ENCODE measurements around the gene SCG5.

SCG5 gene

DNA sequence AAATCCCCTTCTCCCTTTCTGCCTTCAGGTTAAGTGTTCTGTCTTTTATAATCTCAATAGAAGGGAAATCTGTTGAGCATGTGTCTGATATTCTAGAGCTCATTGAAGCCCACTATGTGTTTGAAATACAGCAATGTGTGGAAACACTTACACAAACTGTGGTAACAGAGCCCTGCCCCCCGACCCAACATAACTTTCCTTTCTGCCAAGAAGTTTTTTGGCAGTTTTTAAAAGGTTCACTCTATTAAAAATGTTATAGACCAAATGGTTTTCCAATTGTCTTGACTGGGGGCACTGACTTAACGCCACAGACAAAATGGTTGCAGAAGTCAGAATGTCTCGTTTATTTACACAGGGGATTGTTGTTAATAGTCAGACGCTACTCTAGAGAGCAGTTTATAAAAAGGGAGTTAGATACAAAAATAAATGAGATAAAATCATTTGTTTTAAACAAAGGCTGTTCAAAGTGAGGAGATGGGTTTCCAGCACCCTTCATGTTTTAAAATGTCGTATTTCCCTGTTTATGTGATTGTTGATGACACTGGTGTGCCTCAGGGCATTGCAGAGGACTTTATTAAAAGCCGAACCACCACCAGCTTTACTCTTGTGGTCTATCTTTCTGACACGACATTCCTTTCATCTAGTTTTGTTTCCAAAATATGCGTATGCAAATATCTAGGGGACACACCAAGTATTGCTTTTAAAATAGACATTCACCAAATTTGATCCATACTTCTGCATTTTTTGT is 49.6 kb downstream of the SCG5 start:
- Mint-ChIP-seq H3K27ac (no peak overlapping the region), H3K36me3 (ENCODE audit: low read depth) (no peaks in the 10 kb centered on the region), H3K9me3 (no peaks in the 10 kb centered on the region), H3K4me3 (no peak overlapping the region), H3K4me1 (ENCODE audit: low read depth) (no peaks in the 10 kb centered on the region), H3K27me3 (ENCODE audit: low read depth) (no peaks in the 10 kb centered on the region)
- no peak for DNase-seq (ENCODE audit: low spot score)

DNA sequence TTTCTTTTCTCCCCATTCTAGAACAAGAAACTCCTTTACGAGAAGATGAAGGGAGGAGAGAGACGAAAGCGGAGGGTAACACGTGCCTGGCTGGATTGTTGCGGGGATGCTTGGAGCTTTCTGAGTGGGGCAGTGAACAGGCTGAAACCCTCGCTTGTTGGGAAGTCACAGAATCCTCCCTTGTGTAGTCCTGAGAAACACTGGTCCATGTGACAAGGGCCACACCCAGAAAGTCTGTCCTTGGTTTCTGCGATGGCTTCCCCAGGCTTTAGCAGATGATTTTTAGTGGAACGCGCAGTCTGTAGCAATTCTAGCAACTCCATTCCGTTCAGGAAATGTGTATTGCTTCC is 50.2 kb downstream of the SCG5 start:
- no peak for DNase-seq (ENCODE audit: low spot score)
- H3K4me1 Mint-ChIP-seq (ENCODE audit: low read depth): no peaks in the 10 kb centered on the region
- no peaks in the 10 kb centered on the region for H3K36me3 Mint-ChIP-seq (ENCODE audit: low read depth)
- H3K27me3 Mint-ChIP-seq (ENCODE audit: low read depth): no peaks in the 10 kb centered on the region
- H3K9me3 Mint-ChIP-seq: no peaks in the 10 kb centered on the region
- H3K4me3 Mint-ChIP-seq: no peak overlapping the region
- no peak overlapping the region for H3K27ac Mint-ChIP-seq

- no peaks in the 10 kb centered on the region for H3K9me3 Mint-ChIP-seq
- no peak overlapping the region for H3K4me3 Mint-ChIP-seq
- H3K27ac Mint-ChIP-seq: no peak overlapping the region
- H3K4me1 Mint-ChIP-seq (ENCODE audit: low read depth): no peaks in the 10 kb centered on the region
- H3K36me3 Mint-ChIP-seq (ENCODE audit: low read depth): no peaks in the 10 kb centered on the region
- no peak for DNase-seq (ENCODE audit: low spot score)
- no peaks in the 10 kb centered on the region for H3K27me3 Mint-ChIP-seq (ENCODE audit: low read depth)
These were observed 50.8 kb downstream of the SCG5 start for GRCh38 chr15:32692286-32692685.

DNA sequence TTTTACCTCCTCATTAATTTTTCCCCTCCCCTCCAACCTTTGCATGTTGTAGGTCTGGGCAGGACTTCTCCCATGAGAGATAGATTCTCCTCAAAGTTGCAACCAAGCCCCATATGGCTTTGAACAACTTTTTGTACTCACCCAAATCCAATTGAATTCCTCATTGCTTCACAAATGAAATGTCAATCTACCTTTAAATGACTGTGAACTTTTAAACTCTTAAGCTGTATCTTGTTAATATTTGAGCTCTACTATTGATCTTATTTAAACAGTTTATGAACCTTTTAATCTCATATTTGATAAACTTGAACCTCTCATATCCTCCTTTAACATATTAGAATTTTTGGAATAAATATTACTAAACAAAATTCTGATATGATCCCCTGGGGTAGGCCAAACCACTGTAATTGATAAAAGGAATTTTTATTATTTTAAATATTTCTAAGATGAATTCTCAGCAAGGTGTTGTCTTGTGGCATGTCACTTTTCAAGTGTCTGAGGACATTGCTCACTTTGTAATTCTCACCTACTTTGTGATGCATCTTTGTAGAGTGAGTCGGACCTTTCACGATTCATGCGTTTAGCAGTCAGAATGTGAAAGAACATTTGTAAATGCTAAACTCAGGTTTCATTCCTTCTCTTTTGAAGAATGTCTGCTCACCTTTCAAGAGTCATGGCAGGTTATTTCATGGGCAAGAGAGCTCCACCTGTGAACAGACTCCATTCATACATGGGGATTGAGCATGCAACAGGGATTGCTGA is 52.9 kb downstream of the SCG5 start:
- no peak for DNase-seq (ENCODE audit: low spot score)
- Mint-ChIP-seq H3K36me3 (ENCODE audit: low read depth) (no peaks in the 10 kb centered on the region), H3K27ac (no peak overlapping the region), H3K4me3 (no peak overlapping the region), H3K9me3 (no peaks in the 10 kb centered on the region), H3K4me1 (ENCODE audit: low read depth) (no peaks in the 10 kb centered on the region), H3K27me3 (ENCODE audit: low read depth) (peaks cover 5% of the 10 kb centered on the region)

GRCh38 chr15:32698773-32699390 is 57.4 kb downstream of the SCG5 start:
- H3K27me3 Mint-ChIP-seq (ENCODE audit: low read depth): peaks cover 13% of the 10 kb centered on the region
- no peaks in the 10 kb centered on the region for H3K4me1 Mint-ChIP-seq (ENCODE audit: low read depth)
- H3K4me3 Mint-ChIP-seq: no peak overlapping the region
- H3K27ac Mint-ChIP-seq: no peak overlapping the region
- H3K36me3 Mint-ChIP-seq (ENCODE audit: low read depth): no peaks in the 10 kb centered on the region
- no peak for DNase-seq (ENCODE audit: low spot score)
- H3K9me3 Mint-ChIP-seq: no peaks in the 10 kb centered on the region

DNA sequence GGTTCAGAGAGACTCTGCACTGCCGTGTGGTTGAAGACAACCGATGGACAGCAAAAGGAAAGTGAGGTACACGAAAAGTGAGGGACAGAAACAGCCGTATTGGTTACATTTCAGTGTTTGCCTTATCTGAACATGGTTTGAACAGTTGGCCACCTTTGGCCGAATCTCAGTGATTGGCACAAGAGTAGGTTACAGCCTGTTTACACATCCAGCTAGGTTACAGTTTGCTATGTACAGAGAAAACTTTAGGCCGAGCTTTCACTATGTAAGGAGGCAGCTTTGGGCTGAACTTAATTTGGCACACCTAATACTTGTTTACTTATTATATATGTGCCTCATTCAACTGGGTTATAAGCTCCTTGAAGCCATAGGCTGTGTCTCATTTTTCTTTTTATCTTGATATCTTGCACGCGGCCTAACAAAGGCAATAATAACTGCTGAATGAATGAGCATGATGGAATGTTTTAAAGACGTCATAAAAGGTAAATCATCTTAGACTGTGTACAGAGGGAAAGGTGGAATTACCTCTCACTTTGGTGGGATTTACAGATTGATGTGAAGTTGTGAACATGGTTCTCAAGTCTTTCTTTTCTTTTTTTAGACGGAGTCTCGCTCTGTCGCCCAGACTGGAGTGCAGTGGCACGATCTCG is 59.1 kb downstream of the SCG5 start:
- H3K9me3 Mint-ChIP-seq: no peaks in the 10 kb centered on the region
- H3K36me3 Mint-ChIP-seq (ENCODE audit: low read depth): no peaks in the 10 kb centered on the region
- DNase-seq (ENCODE audit: low spot score): no peak
- no peaks in the 10 kb centered on the region for H3K4me1 Mint-ChIP-seq (ENCODE audit: low read depth)
- no peak overlapping the region for H3K27ac Mint-ChIP-seq
- H3K27me3 Mint-ChIP-seq (ENCODE audit: low read depth): peaks cover 15% of the 10 kb centered on the region
- no peak overlapping the region for H3K4me3 Mint-ChIP-seq

DNA sequence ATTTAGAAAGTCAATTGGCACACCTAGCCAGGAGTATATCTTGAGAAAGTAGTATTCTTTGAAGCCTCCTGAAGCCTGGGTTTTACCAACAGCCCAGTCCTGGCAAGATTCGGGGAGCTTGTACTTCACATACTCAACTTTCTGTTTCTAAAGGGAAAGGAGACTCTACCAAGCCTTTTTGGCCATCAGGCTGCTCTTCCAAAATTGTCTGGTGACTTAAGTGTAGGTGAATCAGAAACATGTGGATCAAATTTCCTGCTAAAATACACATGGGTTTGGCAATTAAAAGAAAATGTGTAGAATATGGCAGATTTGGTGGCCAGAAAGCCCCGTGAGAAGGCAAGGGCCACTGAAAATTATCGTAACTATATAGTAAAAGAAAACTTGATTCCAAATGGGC is 60.4 kb downstream of the SCG5 start:
- peaks cover 21% of the 10 kb centered on the region for H3K27me3 Mint-ChIP-seq (ENCODE audit: low read depth)
- H3K4me3 Mint-ChIP-seq: no peak overlapping the region
- H3K9me3 Mint-ChIP-seq: no peaks in the 10 kb centered on the region
- no peak for DNase-seq (ENCODE audit: low spot score)
- no peaks in the 10 kb centered on the region for H3K36me3 Mint-ChIP-seq (ENCODE audit: low read depth)
- no peak overlapping the region for H3K27ac Mint-ChIP-seq
- no peaks in the 10 kb centered on the region for H3K4me1 Mint-ChIP-seq (ENCODE audit: low read depth)

DNA sequence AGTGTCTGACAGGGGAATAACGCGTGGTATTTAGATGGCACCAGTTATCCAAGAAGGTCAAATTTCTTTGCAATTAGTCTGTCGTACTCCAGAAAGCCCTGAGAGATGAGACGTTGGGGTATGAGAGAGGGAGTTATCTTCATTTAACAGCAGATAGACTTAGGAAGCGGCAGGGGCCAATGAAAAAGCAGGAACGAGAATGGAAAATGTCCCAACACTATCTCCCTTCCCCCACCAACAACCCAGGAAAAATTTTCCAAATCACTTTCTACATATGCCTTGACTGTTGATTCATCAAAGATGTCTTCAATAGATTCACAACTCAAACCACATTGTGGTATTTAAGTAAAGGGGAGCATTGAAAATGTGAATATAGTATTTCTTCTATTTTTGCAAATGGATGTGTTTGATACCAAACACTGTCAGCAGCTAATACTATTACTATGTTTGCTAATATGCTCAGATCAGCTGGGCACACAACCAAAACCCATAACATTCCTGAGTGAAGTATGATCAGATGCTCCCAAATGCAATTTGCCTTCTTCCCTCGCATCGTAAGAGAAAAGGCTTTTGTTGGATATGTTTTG is 63.0 kb downstream of the SCG5 start:
- H3K27me3 Mint-ChIP-seq (ENCODE audit: low read depth): peaks cover 26% of the 10 kb centered on the region
- H3K36me3 Mint-ChIP-seq (ENCODE audit: low read depth): no peaks in the 10 kb centered on the region
- H3K9me3 Mint-ChIP-seq: no peaks in the 10 kb centered on the region
- no peak overlapping the region for H3K4me3 Mint-ChIP-seq
- no peak overlapping the region for H3K27ac Mint-ChIP-seq
- DNase-seq (ENCODE audit: low spot score): no peak
- no peaks in the 10 kb centered on the region for H3K4me1 Mint-ChIP-seq (ENCODE audit: low read depth)

GRCh38 chr15:32705446-32705845 is 63.9 kb downstream of the SCG5 start:
- H3K27me3 Mint-ChIP-seq (ENCODE audit: low read depth): peaks cover 27% of the 10 kb centered on the region
- no peaks in the 10 kb centered on the region for H3K9me3 Mint-ChIP-seq
- DNase-seq (ENCODE audit: low spot score): no peak
- no peak overlapping the region for H3K4me3 Mint-ChIP-seq
- no peaks in the 10 kb centered on the region for H3K36me3 Mint-ChIP-seq (ENCODE audit: low read depth)
- no peak overlapping the region for H3K27ac Mint-ChIP-seq
- no peaks in the 10 kb centered on the region for H3K4me1 Mint-ChIP-seq (ENCODE audit: low read depth)

GRCh38 chr15:32706704-32707103 is 65.2 kb downstream of the SCG5 start:
- H3K27me3 Mint-ChIP-seq (ENCODE audit: low read depth): peaks cover 27% of the 10 kb centered on the region
- no peaks in the 10 kb centered on the region for H3K36me3 Mint-ChIP-seq (ENCODE audit: low read depth)
- H3K27ac Mint-ChIP-seq: no peak overlapping the region
- no peaks in the 10 kb centered on the region for H3K4me1 Mint-ChIP-seq (ENCODE audit: low read depth)
- H3K9me3 Mint-ChIP-seq: no peaks in the 10 kb centered on the region
- no peak for DNase-seq (ENCODE audit: low spot score)
- no peak overlapping the region for H3K4me3 Mint-ChIP-seq

GRCh38 chr15:32707436-32707835 is 65.9 kb downstream of the SCG5 start:
- DNase-seq (ENCODE audit: low spot score): no peak
- no peak overlapping the region for H3K4me3 Mint-ChIP-seq
- peaks cover 29% of the 10 kb centered on the region for H3K27me3 Mint-ChIP-seq (ENCODE audit: low read depth)

GRCh38 chr15:32709295-32710033 is 68.0 kb downstream of the SCG5 start:
- no peaks in the 10 kb centered on the region for H3K4me1 Mint-ChIP-seq (ENCODE audit: low read depth)
- no peak overlapping the region for H3K4me3 Mint-ChIP-seq
- H3K9me3 Mint-ChIP-seq: no peaks in the 10 kb centered on the region
- no peak for DNase-seq (ENCODE audit: low spot score)
- no peak overlapping the region for H3K27ac Mint-ChIP-seq
- peaks cover 38% of the 10 kb centered on the region for H3K27me3 Mint-ChIP-seq (ENCODE audit: low read depth)
- no peaks in the 10 kb centered on the region for H3K36me3 Mint-ChIP-seq (ENCODE audit: low read depth)

More at GRCh38 chr15:32707436-32707835, 65.9 kb downstream of the SCG5 start:
- Mint-ChIP-seq H3K36me3 (ENCODE audit: low read depth) (no peaks in the 10 kb centered on the region), H3K27ac (no peak overlapping the region), H3K4me1 (ENCODE audit: low read depth) (no peaks in the 10 kb centered on the region), H3K9me3 (no peaks in the 10 kb centered on the region)

DNA sequence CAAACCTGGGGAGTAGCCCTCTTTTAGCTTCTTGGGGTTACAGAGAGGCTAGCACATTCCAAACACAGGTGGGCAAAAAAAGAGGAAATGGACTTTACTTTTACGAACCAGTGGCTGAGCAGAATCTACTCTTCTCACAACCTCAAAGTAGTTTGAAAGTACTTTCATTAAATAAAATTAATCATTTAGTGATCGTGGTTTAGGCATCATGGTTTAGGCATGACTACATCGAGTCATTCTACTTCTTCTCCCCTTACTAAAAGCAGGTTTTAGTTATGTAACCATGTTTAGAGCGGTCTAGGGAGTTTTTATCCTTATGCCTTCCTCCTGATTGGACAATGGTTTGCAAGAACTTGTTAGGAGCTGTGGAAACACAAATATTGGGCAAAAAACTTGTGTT is 73.8 kb downstream of the SCG5 start:
- Mint-ChIP-seq H3K4me3 (no peak overlapping the region), H3K27me3 (ENCODE audit: low read depth) (peaks cover 69% of the 10 kb centered on the region), H3K4me1 (ENCODE audit: low read depth) (peaks cover 10% of the 10 kb centered on the region), H3K9me3 (no peaks in the 10 kb centered on the region), H3K36me3 (ENCODE audit: low read depth) (no peaks in the 10 kb centered on the region), H3K27ac (no peak overlapping the region)
- DNase-seq (ENCODE audit: low spot score): no peak

Measured in T-helper 2 cell treated with Interferon-gamma antibody and Interleukin-4, amounts not matched to agents 5 μg/mL and 100 μg/mL, for 36 hours (primary cell).